Choroid plexus epithelial cell (primary cell): Measurements from ENCODE around the gene CHEK2.

Source experiments
- DNase-seq: peaks from one replicate; pipeline ENCODE4 v3.0.0-alpha.2; 2010; ENCODE audit warnings: low read depth
- H3K4me3 ChIP-seq: 2 replicates; pipeline ENCODE4 v1.5.1; 2011; ENCODE audit warnings: low read depth, mild to moderate bottlenecking, control low read depth, low read length, moderate library complexity
- CTCF ChIP-seq: conservative IDR thresholded peaks from 2 replicates; pipeline ENCODE4 v1.5.1; 2011; ENCODE audit warnings: low read depth, mild to moderate bottlenecking, control low read depth, inconsistent platforms, low read length, moderate library complexity

The CHEK2 gene

GRCh38 chr22:28650463-28650862 lies 91.2 kb downstream of the CHEK2 start:
- H3K4me3 ChIP-seq, result no peak overlapping the region
- DNase-seq, result no peak
- TF ChIP-seq CTCF, result no peak

- no peak for TF ChIP-seq CTCF
- H3K4me3 ChIP-seq, result no peak overlapping the region
- no peak for DNase-seq
Measured at GRCh38 chr22:28648792-28649191, 92.8 kb downstream of the CHEK2 start.

- no peak for TF ChIP-seq CTCF
- DNase-seq, result peak; percentile 2
- no peak overlapping the region for H3K4me3 ChIP-seq
Measured at GRCh38 chr22:28647216-28647615, 94.4 kb downstream of the CHEK2 start.

- no peak for DNase-seq
- TF ChIP-seq CTCF, result no peak
- H3K4me3 ChIP-seq, result no peak overlapping the region
Measured at GRCh38 chr22:28639321-28639720, 102.3 kb downstream of the CHEK2 start.
